Hematopoietic multipotent progenitor cell treated with erythropoietin and hydrocortisone succinate and interleukin-3 and kit ligand, for 17 days (in vitro differentiated cells): ENCODE data around the gene PWWP2A.
"Not testable (repeated sequence)": the region's sequence is repeated elsewhere in the genome, so short reads cannot be mapped to it uniquely, and the experiment has no call there.

Experiments used
- DNase-seq: peaks from one replicate; pipeline ENCODE4 v3.0.0-alpha.2; 2015; ENCODE audit warnings: low spot score

The PWWP2A gene

DNA sequence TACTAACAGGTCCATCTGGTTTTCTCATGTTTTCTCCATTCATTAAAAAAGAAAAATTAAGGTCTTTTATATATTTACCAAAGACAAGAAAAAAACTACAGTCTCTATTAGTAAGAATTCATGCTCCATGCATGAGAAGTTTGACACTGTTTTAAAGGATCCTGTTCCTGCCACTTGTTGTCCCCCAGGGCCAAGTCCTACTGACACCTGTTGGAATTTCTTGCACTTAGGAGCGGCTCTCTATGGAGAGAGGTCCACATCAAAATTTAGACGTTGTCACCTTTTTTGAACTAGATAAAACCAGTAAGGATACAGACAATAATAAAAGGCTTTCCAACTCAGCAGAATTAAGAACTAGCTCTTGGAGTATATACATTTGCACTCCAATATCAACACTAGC lies 42.3 kb downstream of the PWWP2A start:
- no peak for DNase-seq

DNA sequence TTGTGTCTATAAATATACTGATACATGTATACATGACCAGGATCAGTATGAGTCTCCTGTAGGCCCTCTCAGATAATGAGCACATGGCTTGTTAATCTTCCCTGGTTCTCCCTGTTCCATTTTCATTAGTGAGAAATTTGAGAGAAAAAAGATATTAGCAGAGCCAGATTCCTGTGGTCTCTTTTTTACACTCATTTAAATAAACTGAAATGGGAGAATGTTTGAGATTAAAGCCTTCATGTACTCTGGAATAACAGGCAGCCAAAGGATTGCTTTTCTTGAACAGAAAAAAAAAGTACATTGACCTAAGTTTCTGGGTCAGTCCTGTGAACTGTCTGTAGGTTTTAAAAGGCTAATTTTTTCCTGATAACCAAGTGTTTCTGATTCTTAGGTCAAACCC lies 44.2 kb downstream of the PWWP2A start:
- no peak for DNase-seq

DNA sequence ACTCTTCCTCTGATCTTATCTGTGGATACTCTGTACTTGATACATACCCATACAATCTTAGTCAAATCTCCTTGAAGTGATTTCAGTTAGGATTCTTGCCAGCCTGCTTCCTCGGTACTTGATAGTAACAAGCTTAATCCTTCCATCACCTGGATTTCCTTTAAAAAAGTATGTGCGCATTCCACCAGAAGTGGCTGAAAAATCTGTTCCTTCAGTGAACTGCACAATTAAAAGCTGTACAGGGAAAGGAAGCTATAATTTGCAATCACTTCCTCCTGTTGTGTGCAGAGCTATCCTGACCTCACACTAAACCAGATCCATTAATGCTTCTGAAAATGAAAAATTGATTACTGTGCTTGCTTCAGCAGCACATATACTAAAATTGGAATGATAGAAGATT lies 47.3 kb downstream of the PWWP2A start:
- no peak for DNase-seq

- no peak for DNase-seq
These were observed 47.7 kb downstream of the PWWP2A start for GRCh38 chr5:160071516-160071915.

DNA sequence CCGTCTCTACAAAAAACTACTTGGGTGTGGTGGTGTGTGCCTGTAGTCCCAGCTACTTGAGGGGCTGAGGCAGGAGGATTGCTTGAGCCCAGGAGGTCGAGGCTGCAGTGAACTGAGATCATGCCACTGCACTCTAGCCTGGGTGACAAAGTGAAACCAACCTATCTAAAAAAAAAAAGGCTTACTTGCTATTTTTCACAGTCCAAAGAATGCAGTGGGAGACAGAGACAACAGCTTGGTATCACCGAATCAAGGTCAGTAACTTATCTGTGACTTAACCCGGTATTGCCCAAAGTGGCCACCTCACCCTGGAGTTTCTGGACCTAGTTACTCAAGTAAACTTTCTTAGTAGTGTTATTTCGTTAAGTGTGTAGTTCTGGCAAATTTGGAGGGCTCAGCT lies 50.1 kb downstream of the PWWP2A start:
- DNase-seq: not testable (repeated sequence)

DNA sequence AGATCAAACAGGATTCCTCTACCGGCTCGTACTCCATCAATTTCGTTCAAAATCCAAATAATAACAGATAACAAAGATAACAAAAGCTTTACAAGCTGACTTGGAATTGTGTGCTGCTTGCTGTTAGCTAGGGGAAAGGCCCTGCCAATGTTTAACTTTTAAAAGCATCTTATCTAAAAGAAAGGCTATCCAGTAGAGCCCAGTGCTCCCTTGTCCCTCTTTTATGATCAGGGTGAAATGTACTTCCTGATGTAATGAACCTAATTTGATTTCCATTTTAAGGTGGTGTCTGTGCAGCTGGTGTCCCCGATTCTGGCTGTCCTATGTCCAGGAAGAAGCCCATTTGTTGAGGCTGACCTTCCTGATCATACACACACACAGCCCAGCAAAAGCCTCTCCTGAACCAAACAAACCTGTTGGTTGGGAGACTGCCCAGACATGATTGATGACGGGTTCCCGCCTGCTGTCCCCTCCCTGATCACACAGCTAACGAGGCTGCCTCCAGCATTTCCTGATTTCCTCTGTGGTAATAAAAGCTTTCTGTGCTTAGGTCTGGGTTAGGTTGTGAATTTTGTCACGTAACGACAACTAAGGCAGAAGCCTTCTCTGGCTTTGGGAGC lies 54.1 kb downstream of the PWWP2A start:
- DNase-seq: no peak

DNA sequence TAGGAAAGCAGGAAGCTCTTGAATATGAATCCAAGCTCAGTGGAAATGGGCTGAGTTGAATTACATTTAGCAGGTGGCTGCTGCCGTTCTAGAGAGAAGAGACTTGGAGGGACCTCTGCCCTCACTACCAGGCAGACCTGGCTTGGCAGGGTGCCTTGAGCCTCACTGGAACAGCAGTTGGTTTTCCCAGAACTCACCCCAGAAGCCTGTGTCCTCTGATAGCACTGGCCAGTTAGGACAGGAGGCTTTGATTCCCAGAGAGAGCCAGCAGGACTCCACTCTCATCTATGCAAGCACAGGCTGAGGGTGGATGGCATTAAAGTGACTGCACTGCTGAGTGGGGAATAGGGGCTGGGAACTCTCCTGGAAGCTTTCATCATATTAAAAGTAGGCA lies 54.8 kb downstream of the PWWP2A start:
- DNase-seq: no peak

- no peak for DNase-seq
These were observed 57.5 kb downstream of the PWWP2A start for GRCh38 chr5:160061770-160062169.

- no peak for DNase-seq
These were observed 59.2 kb downstream of the PWWP2A start for GRCh38 chr5:160060001-160060400.

GRCh38 chr5:160057256-160057655 lies 62.0 kb downstream of the PWWP2A start:
- no peak for DNase-seq

- no peak for DNase-seq
These were observed 64.4 kb downstream of the PWWP2A start for GRCh38 chr5:160054831-160055230.

DNA sequence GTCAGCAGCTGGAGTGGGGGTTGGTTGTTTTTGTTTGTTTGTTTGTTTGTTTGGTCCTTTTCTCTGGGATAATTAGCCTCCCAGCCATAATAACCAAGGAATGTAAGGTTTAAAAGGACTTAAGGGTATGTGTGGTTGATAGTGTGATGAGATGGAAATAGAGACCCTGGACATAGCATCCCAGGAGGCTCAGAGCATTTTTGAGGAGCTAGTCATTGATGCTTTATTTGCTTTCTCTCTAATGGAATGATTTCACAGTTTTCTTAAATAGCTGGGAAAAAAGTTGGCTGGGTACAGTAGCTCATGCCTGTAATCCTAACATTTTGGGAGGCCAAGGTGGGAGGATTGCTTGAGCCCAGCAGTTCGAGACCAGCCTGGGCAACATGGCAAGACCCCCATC lies 65.2 kb downstream of the PWWP2A start:
- DNase-seq: no peak

- no peak for DNase-seq
These were observed 70.2 kb downstream of the PWWP2A start for GRCh38 chr5:160049099-160049498.

- no peak for DNase-seq
These were observed 71.1 kb downstream of the PWWP2A start for GRCh38 chr5:160048131-160048530.

DNA sequence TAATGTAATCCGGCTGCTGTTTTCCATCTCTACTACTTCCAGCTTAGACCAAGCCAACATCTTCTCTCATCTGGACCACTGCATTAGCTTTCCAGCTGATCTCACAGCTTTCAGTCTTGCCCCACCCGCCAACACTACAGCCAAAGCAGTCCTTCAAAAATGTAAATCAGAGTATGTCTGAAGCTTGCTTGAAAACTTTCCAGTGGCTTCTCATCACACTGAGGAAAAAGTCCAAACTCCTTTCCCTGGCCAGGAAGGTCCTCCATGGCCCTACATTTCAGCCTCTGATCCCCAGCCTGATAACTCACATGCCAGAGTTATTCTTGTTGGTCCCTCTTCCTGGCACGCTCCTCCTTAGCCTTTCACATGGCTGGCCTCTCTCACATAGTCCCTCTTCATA lies 71.8 kb downstream of the PWWP2A start:
- no peak for DNase-seq

DNA sequence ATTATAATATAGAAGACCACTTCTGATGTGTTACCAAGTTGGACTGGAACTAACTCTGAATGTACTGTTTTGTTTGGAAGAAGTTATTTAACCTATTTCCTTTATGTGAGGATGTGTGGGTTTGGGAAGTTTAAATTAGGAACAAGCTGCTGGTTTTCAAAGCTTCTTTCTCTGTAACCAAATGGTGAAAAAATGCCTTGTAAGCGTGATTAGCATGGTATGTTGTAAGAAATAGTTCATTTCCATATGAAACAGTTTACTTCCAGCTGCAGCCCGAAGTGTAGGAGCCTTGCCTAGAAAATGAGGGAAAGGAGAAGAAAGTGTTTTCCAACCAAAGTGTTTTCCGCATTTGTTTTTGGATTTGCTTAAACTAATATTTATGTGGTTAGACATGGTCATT lies 74.3 kb downstream of the PWWP2A start:
- no peak for DNase-seq

DNA sequence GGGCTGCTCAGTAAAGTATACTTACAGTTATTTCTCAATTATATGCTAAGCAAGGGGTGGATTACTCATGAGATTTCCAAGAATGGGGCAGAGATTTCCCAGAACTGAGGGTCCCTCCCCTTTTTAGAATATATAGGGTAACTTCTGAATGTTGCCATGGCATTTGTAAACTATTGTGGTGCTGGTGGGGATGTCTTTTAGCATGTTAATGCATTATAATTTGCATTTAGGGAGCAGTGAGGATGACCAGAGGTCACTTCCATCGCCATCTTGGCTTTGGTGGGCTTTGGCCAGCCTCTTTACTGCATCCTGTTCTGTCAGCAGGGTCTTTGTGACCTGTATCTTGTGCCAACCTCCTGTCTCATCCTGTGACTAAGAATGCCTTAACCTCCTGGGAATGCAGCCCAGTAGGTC lies 74.9 kb downstream of the PWWP2A start:
- no peak for DNase-seq

DNA sequence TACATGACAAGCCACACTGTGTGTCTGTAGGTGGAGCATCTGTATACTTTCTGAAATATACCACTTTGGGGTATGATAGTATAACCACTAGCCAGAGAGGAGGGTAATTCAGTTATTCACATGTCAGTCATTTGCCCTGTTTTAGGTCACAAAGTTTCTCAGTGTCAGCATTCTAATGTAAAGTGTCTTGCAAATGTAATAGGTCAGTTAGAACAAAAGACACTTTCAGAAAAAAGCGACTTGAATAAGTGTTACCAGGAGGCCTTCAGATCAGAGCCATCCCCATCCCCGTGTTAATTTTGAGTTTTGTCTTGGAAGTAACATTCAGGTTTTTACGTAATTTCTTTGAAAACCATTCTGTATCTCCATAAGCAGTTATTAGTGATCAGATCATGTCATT lies 76.6 kb downstream of the PWWP2A start:
- no peak for DNase-seq
